GM21447 (cell line): ENCODE data around the gene GALNTL6.
"Not testable (repeated sequence)": the region's sequence is repeated elsewhere in the genome, so short reads cannot be mapped to it uniquely, and the experiment has no call there.

Experiments used
- ATAC-seq: cut with Tn5 transposase; IDR thresholded peaks from one replicate; pipeline ENCODE4 v1.9.1; 2021; ENCODE audit not compliant: unreplicated experiment

GALNTL6 gene

GRCh38 chr4:172963498-172964294 lies 1150.5 kb downstream of the GALNTL6 start:
- no peak for ATAC-seq

GRCh38 chr4:172970189-172970588 lies 1157.0 kb downstream of the GALNTL6 start:
- ATAC-seq: not testable (repeated sequence)

- no peak for ATAC-seq
Measured at GRCh38 chr4:172974586-172974985, 1161.4 kb downstream of the GALNTL6 start.

- no peak for ATAC-seq
Measured at GRCh38 chr4:172975651-172976229, 1162.5 kb downstream of the GALNTL6 start.

GRCh38 chr4:172977491-172978041 lies 1164.4 kb downstream of the GALNTL6 start:
- not testable (repeated sequence) for ATAC-seq

- ATAC-seq: no peak
Measured at GRCh38 chr4:172978848-172979247, 1165.6 kb downstream of the GALNTL6 start.

GRCh38 chr4:172979332-172979731 lies 1166.1 kb downstream of the GALNTL6 start:
- no peak for ATAC-seq

- no peak for ATAC-seq
Measured at GRCh38 chr4:172980219-172980618, 1167.0 kb downstream of the GALNTL6 start.

GRCh38 chr4:172982151-172982590 lies 1169.0 kb downstream of the GALNTL6 start:
- ATAC-seq: no peak

- no peak for ATAC-seq
Measured at GRCh38 chr4:172983014-172983413, 1169.8 kb downstream of the GALNTL6 start.

- ATAC-seq: no peak
Measured at GRCh38 chr4:172983631-172984030, 1170.4 kb downstream of the GALNTL6 start.

GRCh38 chr4:172985552-172985951 lies 1172.3 kb downstream of the GALNTL6 start:
- ATAC-seq: no peak

- peak; percentile 62 for ATAC-seq
Measured at GRCh38 chr4:172986114-172986513, 1172.9 kb downstream of the GALNTL6 start.

GRCh38 chr4:172989984-172990820 lies 1177.0 kb downstream of the GALNTL6 start:
- no peak for ATAC-seq

GRCh38 chr4:172992648-172993378 lies 1179.6 kb downstream of the GALNTL6 start:
- no peak for ATAC-seq

GRCh38 chr4:172995161-172995560 lies 1182.0 kb downstream of the GALNTL6 start:
- no peak for ATAC-seq

GRCh38 chr4:172995704-172996103 lies 1182.5 kb downstream of the GALNTL6 start:
- ATAC-seq: no peak

- ATAC-seq: no peak
Measured at GRCh38 chr4:172996571-172997216, 1183.5 kb downstream of the GALNTL6 start.

GRCh38 chr4:172997217-172997609 lies 1184.0 kb downstream of the GALNTL6 start:
- no peak for ATAC-seq

GRCh38 chr4:172997856-172998255 lies 1184.7 kb downstream of the GALNTL6 start:
- no peak for ATAC-seq
